Activated CD8-positive, alpha-beta memory T cell treated with anti-CD3 and anti-CD28 coated beads for 36 hours (primary cell): ENCODE data around the gene MYO15B. TPM values are rescaled to one million over a fixed set of nuclear protein-coding genes. Genes with fewer than 3 reads are reported as not detected.
"Not testable (repeated sequence)": the region's sequence is repeated elsewhere in the genome, so short reads cannot be mapped to it uniquely, and the experiment has no call there.

Experiments
- CTCF ChIA-PET: fragments of 350-600 bp; sonication (Branson Sonifier 250); formaldehyde crosslinking; loops from one replicate; lab custom pipeline; 2021; ENCODE audit warnings: antibody characterized with exemption; lab: Charles Lee
- POLR2A ChIA-PET: fragments of 350-600 bp; sonication (Branson Sonifier 250); formaldehyde crosslinking; loops from one replicate; lab custom pipeline; 2021; ENCODE audit warnings: antibody characterized with exemption; lab: Charles Lee
- total RNA-seq, 2 experiments: library from RNA; stranded (reverse); gene quantifications; one replicate each; pipeline ENCODE4 v1.2.3, GENCODE V29; 2021

MYO15B gene
- total RNA-seq, 2 experiments from 2014 or later, result 15.0 to 17.2 TPM

DNA sequence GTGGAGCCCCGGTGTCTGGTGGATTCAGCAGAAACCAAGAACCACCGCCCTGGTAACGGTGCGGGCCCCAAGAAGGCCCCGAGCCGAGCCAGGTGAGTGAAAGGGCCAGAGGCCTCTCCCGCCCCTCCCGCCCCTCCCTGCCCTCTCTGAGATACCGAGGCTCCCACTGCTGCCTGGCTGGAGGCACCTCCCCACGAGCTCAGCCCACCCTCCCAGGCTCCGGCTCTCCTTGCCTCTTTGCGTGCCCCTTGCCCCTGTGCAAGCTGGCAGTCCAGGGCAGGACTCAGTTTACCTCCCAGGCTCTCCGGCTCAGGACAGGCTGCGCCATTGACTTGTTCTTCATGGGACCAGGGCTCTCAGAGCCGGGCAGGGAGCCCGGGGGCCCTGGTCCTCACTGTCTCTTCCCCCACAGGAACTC, 14.1 kb upstream of the MYO15B start:
- ChIA-PET POLR2A (no interaction called here), CTCF (no interaction called here)

DNA sequence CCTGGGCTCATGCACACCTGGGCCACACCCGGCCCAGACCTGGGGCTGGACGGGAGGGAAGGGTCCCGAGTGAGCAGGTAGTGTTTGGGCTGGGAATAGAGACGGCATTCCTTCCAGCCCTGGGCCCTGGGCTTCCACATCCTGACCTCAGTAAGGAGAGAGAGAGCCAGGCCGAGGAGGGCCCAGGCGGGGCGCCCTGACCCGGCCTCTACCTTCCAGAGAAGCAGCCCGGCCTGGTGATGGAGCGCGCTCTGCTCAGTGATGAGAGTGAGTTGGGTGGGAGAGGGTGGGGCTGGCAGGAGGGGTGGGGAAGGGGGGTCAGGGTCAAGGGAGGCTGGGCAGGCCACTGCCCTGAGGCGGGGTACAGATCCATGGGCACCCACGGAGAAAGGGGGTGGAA, 13.6 kb upstream of the MYO15B start:
- POLR2A ChIA-PET, result no interaction called here

DNA sequence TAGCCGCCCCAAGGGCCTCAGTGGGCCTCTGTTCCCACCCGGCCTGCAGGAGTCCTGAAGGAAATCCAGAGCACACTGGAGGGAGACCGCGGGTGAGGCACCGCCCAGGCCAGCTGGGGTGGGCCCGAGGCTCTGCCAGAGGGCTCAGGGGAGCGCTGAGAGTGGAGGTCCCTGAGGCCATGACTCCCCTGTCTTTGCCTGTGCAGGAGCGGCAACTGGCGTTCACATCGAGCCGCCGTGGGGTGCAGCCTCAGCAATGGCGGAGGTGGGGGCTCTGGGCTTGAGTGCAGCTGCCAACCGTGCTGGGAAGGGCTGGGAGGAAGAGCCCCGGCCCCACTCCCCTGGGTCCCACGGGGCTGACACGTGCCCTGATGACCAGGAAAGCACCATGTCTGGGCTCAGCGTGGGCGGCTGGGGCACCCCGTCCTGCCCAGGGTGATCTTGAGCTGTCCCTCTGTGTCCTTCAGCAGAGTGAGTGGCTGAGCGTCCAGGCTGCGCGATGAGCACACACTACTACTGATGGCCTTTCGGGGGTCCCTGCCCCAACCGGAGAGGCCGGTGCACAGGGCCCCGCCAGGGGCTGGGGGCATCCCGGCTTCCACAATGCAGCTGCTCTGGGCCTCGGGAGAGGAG, 13.1 kb upstream of the MYO15B start:
- CTCF ChIA-PET, result no interaction called here
- POLR2A ChIA-PET, result no interaction called here

More for the DNA sequence above, 13.6 kb upstream of the MYO15B start:
- CTCF ChIA-PET, result no interaction called here

DNA sequence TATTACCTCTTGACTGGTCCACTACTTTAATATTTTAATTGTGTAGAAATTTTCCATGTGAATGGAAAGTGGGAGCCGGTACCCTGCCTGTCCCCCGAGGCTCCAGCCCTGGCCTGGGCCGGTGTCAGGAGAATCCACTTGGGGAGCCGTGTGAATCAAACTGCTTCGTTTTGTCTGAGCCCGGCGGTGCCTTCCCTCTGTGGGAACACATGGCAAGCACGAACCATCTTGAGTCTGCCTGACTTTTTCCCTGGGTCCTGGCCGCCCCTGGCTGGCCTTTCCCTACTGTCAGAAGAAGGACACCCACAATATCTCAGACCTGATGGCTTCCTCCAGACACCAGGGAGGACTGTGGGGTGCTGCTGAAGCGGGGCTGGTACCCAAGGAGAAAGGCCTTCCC, 12.4 kb upstream of the MYO15B start:
- POLR2A ChIA-PET, result no interaction called here

DNA sequence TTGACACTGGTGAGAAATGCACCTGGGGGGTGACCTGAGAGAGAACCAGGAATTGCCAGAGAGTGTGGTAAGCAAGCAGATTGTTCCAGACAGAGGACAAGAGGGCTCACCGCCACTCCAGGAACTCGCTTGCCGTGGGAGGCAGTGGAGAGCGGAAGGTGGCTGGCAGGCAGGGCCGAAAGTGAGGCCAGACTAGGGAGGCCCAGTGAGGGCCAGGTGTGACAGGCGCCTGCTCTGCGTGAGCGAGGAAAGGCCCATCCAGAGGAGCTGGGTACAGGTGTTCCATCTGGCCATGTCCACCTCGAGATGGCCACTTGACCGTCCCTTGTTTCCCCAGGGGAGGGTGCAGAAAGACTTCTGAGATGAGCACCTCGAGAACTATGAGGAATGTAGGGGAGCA, 11.9 kb upstream of the MYO15B start:
- ChIA-PET POLR2A (no interaction called here), CTCF (no interaction called here)

More for the DNA sequence above, 12.4 kb upstream of the MYO15B start:
- CTCF ChIA-PET, result no interaction called here

DNA sequence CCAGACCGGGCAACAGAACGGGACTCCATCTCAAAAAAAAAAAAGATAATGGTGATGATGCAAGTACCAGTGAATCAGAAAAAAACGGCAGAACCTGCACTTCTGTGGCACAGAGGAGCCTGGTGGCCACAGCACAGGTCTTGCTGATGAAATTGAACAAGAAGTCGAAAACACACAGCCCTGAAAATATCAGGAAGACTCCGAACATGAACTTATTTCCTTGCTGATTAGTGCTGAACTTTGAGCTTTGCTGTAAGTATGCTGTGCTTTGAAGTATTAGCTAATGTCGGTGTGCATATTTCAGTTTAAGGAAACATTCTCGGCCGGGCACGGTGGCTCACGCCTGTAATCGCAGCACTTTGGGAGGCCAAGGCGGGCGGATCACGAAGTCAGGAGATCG, 10.9 kb upstream of the MYO15B start:
- POLR2A ChIA-PET, result no interaction called here
- CTCF ChIA-PET, result interaction anchor here (1.1 to 1.3 kb wide), 2 partner anchors 24 to 173 kb away, joined by 3 to 4 read pairs; no protein-coding TSS in a partner anchor

DNA sequence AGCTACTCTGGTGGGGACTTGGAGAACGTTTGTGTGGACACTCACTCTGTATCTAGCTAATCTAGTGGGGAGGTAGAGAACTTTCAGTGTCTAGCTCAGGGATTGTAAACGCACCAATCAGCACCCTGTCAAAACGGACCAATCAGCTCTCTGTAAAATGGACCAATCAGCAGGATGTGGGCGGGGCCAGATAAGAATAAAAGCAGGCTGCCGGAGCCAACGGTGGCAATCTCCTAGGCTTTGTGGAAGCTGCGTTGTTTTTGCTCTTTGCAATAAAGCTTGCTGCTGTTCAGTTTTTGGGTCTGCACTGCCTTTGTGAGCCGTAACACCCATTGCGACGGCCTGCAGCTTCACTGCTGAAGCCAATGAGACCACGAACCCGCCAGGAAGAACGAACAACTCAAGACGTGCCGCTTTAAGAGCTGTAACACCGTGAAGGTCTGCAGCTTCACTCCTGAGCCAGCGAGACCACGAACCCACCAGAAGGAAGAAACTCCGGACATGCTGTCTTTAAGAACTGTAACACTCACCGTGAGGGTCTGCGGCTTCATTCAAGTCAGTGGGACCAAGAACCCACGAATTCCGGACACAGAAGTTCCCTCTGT, 6.4 kb upstream of the MYO15B start:
- CTCF ChIA-PET, result interaction anchor here (1.1 kb wide), 1 partner anchor 19 kb away, joined by 4 read pairs; no protein-coding TSS in a partner anchor
- POLR2A ChIA-PET, result not testable (repeated sequence)

DNA sequence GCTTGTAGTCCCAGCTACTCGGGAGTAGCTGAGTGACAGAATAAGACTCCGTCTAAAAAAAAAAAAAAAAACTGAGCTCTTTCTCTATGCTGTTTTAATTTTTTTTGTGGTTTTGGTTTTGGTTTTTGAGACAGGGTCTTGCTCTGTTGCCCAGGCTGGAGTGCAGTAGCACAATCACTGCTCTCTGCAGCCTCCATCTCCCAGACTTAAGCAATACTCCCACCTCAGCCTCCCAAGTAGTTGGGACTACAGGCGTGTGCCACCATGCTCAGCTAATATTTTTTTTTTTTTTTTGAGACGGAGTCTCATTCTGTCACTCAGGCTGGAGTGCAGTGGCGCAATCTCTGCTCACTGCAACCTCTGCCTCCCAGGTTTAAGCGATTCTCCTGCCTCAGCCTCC, 4.4 kb upstream of the MYO15B start:
- ChIA-PET POLR2A (interaction anchor here (0.6 kb wide), 1 partner anchor 46 kb away, joined by 11 read pairs; no protein-coding TSS in a partner anchor), CTCF (interaction anchor here (1.0 to 1.3 kb wide), 2 partner anchors 67 to 91 kb away, joined by 3 to 4 read pairs; partner anchors contain the start of gene TSEN54)

DNA sequence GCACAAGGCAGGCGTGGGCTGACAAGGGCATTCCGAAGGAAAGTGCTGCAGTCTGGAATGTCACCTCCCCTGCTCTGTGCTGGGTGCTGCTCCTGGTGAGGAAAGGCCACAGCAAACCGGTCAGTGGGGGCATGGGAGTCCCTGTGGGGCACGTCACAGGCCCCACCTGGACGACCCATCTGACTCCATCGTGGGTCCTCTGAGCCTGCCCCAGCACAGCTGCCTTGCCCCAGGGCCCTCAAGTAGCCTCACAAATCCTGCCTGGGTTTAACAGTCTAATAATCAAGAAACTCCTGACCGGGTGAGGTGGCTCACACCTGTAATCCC, 2.8 kb upstream of the MYO15B start:
- ChIA-PET POLR2A (no interaction called here), CTCF (interaction anchor here (1.1 to 1.3 kb wide), 2 partner anchors 59 to 169 kb away, joined by 3 to 4 read pairs; no protein-coding TSS in a partner anchor)

DNA sequence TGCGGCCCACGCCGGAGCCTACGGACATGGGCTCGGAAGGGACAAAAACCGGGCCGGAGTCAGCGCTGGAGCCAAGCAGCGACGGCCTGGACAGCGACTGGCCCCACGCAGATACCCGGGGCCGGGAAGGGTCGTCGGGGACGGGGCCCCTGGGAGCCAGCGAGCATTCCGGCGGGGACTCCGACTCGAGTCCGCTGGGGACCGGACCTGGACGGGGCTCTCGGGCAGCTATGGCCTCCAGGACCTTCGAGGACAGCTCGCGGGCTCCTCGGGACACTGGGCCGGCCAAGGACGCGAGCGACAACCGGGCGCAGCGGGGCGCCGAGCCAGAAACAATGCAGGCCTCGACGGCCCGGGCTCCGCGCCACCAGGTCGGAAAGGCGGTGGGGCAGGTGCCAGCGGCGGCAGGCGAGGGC, 1.0 kb downstream of the MYO15B start:
- CTCF ChIA-PET, result interaction anchor here (0.6 to 1.6 kb wide), 8 partner anchors 10 to 299 kb away, joined by 3 to 6 read pairs (median 4); partner anchors contain the start of genes SLC25A19 and TSEN54
- POLR2A ChIA-PET, result interaction anchor here (0.7 to 1.1 kb wide), 3 partner anchors 9 to 243 kb away, joined by 3 to 5 read pairs (median 4); no protein-coding TSS in a partner anchor

DNA sequence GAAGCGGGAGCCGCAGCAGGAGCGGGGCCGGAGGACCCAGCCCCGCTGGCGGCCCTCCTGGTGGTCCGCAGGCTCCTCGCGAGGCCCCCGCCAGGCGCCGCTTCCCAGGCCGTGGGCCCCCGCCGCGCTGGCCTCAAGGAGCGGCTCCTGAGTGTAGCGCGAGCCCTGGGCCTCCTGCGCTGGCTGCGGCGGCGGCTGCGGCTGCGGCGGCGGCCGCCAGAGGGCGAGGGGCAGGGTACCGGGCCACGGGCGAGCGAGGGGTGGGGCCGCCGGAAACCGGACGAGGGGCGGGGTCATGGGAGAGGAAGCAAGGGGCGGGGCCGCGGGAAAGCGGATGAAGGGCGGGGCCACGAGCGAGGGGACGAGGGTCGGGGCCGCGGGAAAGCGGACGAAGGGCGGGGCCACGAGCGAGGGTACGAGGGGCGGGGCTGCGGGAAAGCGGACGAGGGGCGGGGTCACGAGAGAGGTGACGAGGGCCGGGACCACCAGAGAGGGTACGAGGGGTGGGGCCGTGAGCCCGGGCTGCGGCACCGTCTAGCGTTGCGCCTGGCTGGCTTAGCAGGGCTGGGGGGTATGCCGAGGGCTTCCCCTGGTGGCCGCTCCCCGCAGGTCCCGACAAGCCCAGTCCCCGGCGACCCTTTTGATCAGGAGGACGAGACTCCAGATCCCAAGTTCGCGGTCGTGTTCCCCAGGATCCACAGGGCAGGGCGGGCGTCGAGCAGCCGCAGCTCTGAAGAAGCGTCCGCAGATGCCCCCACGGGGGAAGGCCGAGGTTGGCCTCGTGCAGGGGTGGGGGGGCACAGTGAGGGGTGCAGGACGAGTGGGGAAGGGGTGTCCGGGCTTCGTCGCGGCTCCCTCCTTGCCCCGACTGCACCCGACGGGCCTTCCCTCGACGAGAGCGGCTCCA, 1.7 kb downstream of the MYO15B start:
- POLR2A ChIA-PET, result interaction anchor here (0.7 to 1.2 kb wide), 3 partner anchors 10 to 244 kb away, joined by 3 to 5 read pairs (median 3); partner anchors contain the start of gene TSEN54

DNA sequence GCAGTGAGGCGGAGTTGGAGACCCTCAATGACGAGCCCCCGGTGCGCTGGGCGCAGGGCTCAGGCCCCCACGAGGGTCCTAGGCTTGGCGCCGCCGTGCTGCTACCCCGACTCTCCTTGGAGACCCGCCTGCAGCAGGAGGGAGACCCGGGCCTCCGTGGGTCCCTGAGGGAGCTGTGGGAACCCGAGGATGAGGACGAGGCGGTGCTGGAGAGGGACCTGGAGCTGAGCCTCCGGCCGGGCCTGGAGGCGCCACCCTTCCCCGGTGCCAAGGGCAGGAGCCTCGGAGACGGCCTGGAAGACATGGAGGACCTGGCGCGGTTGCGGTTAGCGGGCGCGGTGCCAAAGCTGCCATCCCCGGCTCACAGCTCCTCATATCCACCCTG, 2.3 kb downstream of the MYO15B start:
- ChIA-PET POLR2A (interaction anchor here (1.2 kb wide), 1 partner anchor 73 kb away, joined by 3 read pairs; the partner anchor contains the start of gene TSEN54), CTCF (interaction anchor here (0.6 to 1.5 kb wide), 7 partner anchors 9 to 164 kb away, joined by 3 to 6 read pairs (median 4); partner anchors contain the start of genes SMIM5 and TSEN54)

More for the DNA sequence above, 1.7 kb downstream of the MYO15B start:
- CTCF ChIA-PET, result interaction anchor here (0.6 to 1.5 kb wide), 11 partner anchors 10 to 300 kb away, joined by 3 to 6 read pairs (median 4); partner anchors contain the start of genes SLC25A19 and TSEN54

DNA sequence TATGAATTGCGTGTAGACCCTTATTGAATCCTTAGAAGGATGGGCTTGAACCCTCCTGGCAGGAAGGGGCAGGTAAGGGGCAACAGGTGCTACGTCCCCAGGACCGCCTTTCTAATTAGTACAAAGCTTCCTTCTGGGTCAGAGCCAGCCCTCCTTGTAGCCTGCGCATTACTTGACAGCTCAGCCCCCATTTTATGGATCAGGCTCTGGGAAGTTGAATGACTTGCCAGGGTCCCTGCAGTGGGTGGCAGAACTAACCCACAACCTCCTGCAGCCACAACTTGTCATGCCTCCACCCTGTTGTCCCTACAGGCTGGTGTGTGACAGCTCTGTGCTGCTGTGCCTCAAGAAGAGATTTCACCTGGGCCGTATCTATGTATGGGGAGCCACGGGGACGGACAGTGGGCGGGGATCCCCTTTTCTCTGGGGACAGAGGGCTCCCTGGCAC, 2.7 kb downstream of the MYO15B start:
- ChIA-PET POLR2A (interaction anchor here (1.2 kb wide), 1 partner anchor 74 kb away, joined by 3 read pairs; the partner anchor contains the start of gene TSEN54), CTCF (interaction anchor here (0.6 to 1.5 kb wide), 6 partner anchors 8 to 163 kb away, joined by 3 to 6 read pairs (median 4); partner anchors contain the start of genes SMIM5 and TSEN54)

DNA sequence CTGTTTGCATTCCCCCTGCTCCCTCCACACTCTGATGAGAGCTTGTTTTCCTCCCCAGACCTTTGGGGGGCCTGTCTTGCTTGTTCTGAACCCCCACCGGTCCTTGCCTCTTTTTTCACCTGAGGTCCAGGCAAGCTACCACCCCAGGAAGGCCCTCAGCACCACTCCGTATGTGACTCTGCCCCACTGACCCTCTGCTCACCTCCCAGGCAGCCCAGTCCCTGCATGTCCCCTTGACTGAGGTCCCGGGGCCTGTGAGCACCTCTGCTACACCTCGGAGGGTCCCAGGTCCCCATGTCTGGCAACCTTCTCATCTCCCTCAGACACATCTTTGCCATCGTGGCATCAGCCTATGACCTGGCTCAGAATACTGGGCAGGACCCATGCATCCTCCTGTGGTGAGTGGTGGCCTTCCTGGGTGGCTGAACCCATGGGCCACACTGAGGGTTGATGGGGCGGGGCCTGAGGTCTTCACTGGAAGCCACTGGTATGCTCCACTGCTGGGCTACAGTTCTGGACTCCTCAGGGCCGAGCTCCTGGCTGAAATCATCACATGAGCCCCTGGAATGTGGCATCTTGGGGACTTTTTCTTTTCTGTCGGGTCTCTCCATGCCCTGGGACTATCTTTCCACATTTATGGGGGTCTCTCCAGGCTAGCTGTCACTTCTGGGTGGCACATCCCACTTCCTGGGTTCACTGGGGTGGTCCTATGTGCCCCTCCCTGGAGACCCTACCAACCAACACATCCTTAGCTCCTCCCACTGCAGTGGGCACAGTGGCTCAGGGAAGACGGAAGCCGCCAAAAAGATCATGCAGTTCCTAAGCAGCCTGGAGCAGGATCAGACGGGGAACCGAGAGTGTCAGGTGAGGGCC, 3.5 kb downstream of the MYO15B start:
- ChIA-PET CTCF (interaction anchor here (0.9 to 1.5 kb wide), 7 partner anchors 9 to 163 kb away, joined by 3 to 6 read pairs (median 4); partner anchors contain the start of genes SMIM5 and TSEN54), POLR2A (interaction anchor here (1.2 kb wide), 1 partner anchor 74 kb away, joined by 3 read pairs; the partner anchor contains the start of gene TSEN54)

DNA sequence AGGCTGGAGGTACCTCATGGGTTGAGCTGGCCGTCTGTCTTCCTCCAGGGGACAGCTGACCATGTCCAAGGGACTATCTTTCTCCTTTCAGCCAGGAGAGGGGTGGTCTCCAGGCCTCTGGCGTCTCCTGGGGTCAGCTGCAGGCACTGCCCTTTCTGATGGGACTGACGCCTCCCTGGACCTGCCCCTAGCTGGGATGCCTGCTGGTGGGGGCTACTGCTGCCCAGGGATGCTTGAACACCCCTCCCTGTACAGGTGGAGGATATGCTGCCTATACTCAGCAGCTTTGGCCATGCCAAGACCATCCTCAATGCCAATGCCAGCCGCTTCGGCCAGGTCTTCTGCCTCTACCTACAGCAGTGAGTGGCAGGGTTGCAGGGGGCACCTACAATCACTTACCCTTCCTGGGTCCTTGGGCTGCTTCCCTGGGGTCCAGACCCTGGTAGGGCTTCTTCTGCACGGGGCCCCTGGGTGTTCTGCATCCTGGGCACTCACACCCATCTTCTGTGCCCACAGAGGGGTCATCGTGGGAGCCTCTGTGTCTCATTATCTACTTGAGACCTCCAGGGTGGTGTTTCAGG, 4.2 kb downstream of the MYO15B start:
- CTCF ChIA-PET, result interaction anchor here (1.0 to 1.5 kb wide), 3 partner anchors 9 to 40 kb away, joined by 3 to 6 read pairs (median 3); no protein-coding TSS in a partner anchor

DNA sequence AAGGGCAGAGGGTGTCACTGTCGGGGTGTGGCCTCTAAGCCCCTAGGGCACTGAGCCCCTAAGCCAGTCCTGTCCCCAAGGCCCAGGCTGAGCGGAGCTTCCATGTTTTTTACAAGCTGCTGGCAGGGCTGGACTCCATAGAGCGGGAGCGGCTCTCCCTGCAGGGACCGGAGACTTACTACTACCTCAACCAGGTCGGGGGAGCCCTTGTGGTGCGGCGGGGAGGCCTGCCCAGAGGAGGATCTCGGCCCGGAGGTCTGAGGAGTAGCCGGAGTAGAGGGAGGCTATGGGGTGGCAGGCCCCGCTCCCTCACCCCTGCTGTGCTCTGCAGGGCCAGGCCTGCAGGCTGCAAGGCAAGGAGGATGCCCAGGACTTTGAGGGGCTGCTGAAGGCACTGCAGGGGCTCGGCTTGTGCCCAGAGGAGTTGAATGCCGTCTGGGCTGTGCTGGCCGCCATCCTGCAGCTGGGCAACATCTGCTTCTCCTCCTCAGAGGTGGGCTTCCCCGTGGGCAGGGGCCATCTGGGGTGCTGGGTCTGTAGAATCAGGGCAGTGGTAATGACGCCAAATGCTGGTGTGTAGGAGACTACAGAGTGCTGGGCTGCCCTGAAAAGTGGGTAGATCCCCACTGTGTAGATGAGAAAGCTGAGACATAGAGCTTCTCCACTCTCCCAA, 4.9 kb downstream of the MYO15B start:
- ChIA-PET CTCF (interaction anchor here (1.5 kb wide), 2 partner anchors 8 to 9 kb away, joined by 3 to 6 read pairs; no protein-coding TSS in a partner anchor), POLR2A (no interaction called here)

More for the DNA sequence above, 4.2 kb downstream of the MYO15B start:
- POLR2A ChIA-PET, result no interaction called here
